DND-41 (cell line): ENCODE measurements around the gene PROSER2.
"Not testable (repeated sequence)": the region's sequence is repeated elsewhere in the genome, so short reads cannot be mapped to it uniquely, and the experiment has no call there.

Experiments used
- ATAC-seq: fragments of 200-7000 bp; cut with Tn5 transposase; 3 replicates; pipeline ENCODE4 v1.9.1; 2021; ENCODE audit warnings: low read depth; ENCODE audit not compliant: insufficient read depth
- DNase-seq: peaks from one replicate; pipeline ENCODE4 v3.0.0-alpha.2; 2020
- H2AFZ ChIP-seq: 2 replicates; pipeline ENCODE4 v1.6.0; 2012; ENCODE audit warnings: low read depth, low read length
- H3K27ac ChIP-seq: 2 replicates; pipeline ENCODE4 v1.5.1; 2012; ENCODE audit warnings: low read length, inconsistent platforms
- H3K27me3 ChIP-seq: fragments of 200-600 bp; sonication (generic); 2 replicates; pipeline ENCODE4 v1.6.0; 2012; ENCODE audit warnings: low read length, mild to moderate bottlenecking, inconsistent platforms; ENCODE audit not compliant: insufficient read depth, poor library complexity
- H3K36me3 ChIP-seq: 2 replicates; pipeline ENCODE4 v1.5.1; 2012; ENCODE audit warnings: low read length, inconsistent platforms; ENCODE audit not compliant: insufficient read depth
- H3K4me1 ChIP-seq: 2 replicates; pipeline ENCODE4 v1.5.1; 2012; ENCODE audit warnings: mild to moderate bottlenecking, low read length; ENCODE audit not compliant: insufficient read depth
- H3K4me2 ChIP-seq: 2 replicates; pipeline ENCODE4 v1.6.0; 2012; ENCODE audit warnings: mild to moderate bottlenecking, moderate library complexity, low read length, inconsistent platforms; ENCODE audit not compliant: insufficient read depth
- H3K4me3 ChIP-seq, 2 experiments: fragments of 200-600 bp in 1 of 2; shearing (Covaris generic) in 1 of 2; 2 replicates each; pipeline ENCODE4 v1.5.1; 2012 to 2016; ENCODE audit warnings: inconsistent platforms in 2 of 2, low read length in 2 of 2, mild to moderate bottlenecking in 2 of 2, low read depth in 1 of 2, moderate library complexity in 1 of 2
- H3K79me2 ChIP-seq: 2 replicates; pipeline ENCODE4 v1.6.0; 2012; ENCODE audit warnings: low read length, inconsistent platforms; ENCODE audit not compliant: insufficient read depth
- H3K9ac ChIP-seq: 2 replicates; pipeline ENCODE4 v1.6.0; 2012; ENCODE audit warnings: low read depth, mild to moderate bottlenecking, inconsistent platforms, low read length, moderate library complexity
- H3K9me3 ChIP-seq: 2 replicates; pipeline ENCODE4 v1.5.1; 2012; ENCODE audit warnings: low read length, moderate library complexity, mild to moderate bottlenecking, inconsistent platforms; ENCODE audit not compliant: insufficient read depth, severe bottlenecking
- H4K20me1 ChIP-seq: 2 replicates; pipeline ENCODE4 v1.6.0; 2012; ENCODE audit warnings: low read length; ENCODE audit not compliant: insufficient read depth
- EZH2 ChIP-seq: IDR thresholded peaks from 3 replicates; pipeline ENCODE4 v1.6.1; 2012; ENCODE audit warnings: borderline replicate concordance, low read depth, mild to moderate bottlenecking, moderate library complexity, low read length, inconsistent platforms; ENCODE audit not compliant: severe bottlenecking
- TF ChIP-seq, protein P1 (sequence below): IDR thresholded peaks from 2 replicates; pipeline ENCODE4 v1.5.1; 2012; ENCODE audit warnings: borderline replicate concordance, low read length, moderate library complexity, mild to moderate bottlenecking; ENCODE audit not compliant: poor library complexity, severe bottlenecking; ENCODE audit errors: extremely low read depth

Gene PROSER2

DNA sequence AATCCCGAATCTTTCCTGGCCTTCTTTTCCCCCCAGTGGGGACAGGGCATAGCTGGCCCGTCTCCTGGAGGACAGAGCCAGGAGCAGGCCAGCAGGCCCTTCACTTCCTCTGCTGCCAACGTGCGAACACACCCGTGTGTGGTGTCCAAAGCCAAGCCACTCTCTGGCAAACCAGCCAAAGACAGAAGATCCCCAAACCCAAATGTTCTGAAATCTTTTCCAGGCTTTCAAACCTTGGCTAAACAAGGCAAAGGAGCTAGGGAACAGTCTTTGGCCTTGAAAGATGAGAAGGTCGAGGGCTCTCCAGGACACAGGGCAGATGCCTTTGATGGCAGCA, 63.0 kb downstream of the PROSER2 start:
- H3K4me2 ChIP-seq = no peak overlapping the region
- no peak for DNase-seq
- H3K9ac ChIP-seq = no peak overlapping the region
- H4K20me1 ChIP-seq = no peaks in the 10 kb centered on the region
- no peak overlapping the region for H3K27ac ChIP-seq
- no peaks in the 10 kb centered on the region for H3K9me3 ChIP-seq
- no peaks in the 10 kb centered on the region for H3K79me2 ChIP-seq
- H3K4me3 ChIP-seq = no peak overlapping the region
- H3K4me1 ChIP-seq = no peaks in the 10 kb centered on the region
- H2AFZ ChIP-seq = no peak overlapping the region
- H3K27me3 ChIP-seq = no peaks in the 10 kb centered on the region
- no peak for ATAC-seq
- no peak for TF ChIP-seq EZH2
- TF ChIP-seq, protein P1, sequence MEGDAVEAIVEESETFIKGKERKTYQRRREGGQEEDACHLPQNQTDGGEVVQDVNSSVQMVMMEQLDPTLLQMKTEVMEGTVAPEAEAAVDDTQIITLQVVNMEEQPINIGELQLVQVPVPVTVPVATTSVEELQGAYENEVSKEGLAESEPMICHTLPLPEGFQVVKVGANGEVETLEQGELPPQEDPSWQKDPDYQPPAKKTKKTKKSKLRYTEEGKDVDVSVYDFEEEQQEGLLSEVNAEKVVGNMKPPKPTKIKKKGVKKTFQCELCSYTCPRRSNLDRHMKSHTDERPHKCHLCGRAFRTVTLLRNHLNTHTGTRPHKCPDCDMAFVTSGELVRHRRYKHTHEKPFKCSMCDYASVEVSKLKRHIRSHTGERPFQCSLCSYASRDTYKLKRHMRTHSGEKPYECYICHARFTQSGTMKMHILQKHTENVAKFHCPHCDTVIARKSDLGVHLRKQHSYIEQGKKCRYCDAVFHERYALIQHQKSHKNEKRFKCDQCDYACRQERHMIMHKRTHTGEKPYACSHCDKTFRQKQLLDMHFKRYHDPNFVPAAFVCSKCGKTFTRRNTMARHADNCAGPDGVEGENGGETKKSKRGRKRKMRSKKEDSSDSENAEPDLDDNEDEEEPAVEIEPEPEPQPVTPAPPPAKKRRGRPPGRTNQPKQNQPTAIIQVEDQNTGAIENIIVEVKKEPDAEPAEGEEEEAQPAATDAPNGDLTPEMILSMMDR = no peak
- no peaks in the 10 kb centered on the region for H3K36me3 ChIP-seq

DNA sequence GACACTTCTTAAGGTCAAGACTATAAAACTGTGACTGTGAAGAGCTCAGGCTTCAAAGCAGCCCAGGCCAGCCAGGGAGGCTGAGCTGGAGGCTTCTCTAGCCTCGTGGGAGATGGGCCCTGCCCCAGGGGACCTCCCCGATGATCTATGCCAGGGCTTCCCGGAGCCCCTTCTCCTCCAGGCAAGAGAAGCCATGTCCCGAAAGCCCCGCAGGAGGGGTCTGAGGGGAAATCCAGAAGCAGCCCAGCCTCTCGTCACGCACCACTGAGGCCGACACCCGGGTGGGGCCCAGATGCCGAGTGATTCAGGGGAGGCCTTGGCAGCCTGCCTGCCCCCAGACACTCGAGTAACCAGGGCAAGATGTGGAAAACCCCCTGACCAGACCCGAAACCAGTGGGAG, 63.7 kb downstream of the PROSER2 start:
- no peak overlapping the region for H3K4me2 ChIP-seq
- no peak for DNase-seq

DNA sequence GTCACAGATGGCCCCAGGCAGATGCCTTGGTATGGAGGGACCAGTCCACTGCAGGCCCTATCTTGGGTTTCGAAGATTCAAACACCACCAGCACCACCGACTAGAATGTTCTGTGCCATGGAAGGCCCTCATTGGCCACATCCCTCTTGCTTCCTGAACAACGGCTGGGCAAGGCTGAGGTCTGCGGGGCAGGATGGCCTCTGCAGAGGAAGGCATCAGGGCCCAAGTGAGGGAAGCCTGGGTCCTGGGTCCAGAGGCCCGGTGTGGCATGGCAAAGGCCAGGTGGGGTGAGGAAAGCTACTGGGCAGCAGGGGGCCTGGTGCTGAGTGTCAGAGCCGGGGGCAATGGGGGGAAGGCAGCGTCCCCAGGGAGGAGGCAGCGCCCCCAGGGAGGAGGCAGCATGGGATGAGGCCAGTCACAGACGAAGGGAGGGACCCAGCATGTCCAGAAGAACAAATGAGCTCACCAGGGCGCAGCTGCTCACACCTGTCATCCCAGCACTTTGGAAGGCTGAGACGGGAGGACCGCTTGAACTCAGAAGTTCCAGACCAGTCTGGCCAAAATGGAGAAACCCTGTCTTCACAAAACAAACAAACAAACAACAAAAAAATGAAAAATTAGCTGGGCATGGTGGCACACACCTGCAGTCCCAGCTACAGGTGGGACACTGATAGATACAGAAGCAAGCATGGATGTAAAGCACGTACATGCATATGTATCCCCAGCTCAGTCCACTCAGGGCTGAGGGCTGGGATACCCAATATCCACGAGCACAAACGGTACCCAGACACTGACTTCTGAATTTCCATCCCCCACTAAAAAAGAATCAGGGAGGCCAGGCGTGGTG, 64.4 kb downstream of the PROSER2 start:
- Histone ChIP-seq H3K4me1 (no peaks in the 10 kb centered on the region), H3K4me3 (no peak overlapping the region), H3K27me3 (no peaks in the 10 kb centered on the region), H4K20me1 (no peaks in the 10 kb centered on the region), H2AFZ (no peak overlapping the region), H3K9ac (no peak overlapping the region), H3K27ac (no peak overlapping the region), H3K79me2 (no peaks in the 10 kb centered on the region), H3K36me3 (no peaks in the 10 kb centered on the region), H3K4me2 (no peak overlapping the region), H3K9me3 (no peaks in the 10 kb centered on the region)
- no peak for DNase-seq
- no peak for ATAC-seq
- TF ChIP-seq, protein P1 = no peak
- TF ChIP-seq EZH2 = no peak

More for the DNA sequence above, 63.7 kb downstream of the PROSER2 start:
- Histone ChIP-seq H3K4me3 (no peak overlapping the region), H4K20me1 (no peaks in the 10 kb centered on the region), H3K36me3 (no peaks in the 10 kb centered on the region), H3K27ac (no peak overlapping the region), H3K4me1 (no peaks in the 10 kb centered on the region), H3K9ac (no peak overlapping the region), H3K79me2 (no peaks in the 10 kb centered on the region), H3K27me3 (no peaks in the 10 kb centered on the region), H2AFZ (no peak overlapping the region), H3K9me3 (no peaks in the 10 kb centered on the region)
- TF ChIP-seq EZH2 = no peak
- TF ChIP-seq, protein P1 = no peak
- no peak for ATAC-seq

DNA sequence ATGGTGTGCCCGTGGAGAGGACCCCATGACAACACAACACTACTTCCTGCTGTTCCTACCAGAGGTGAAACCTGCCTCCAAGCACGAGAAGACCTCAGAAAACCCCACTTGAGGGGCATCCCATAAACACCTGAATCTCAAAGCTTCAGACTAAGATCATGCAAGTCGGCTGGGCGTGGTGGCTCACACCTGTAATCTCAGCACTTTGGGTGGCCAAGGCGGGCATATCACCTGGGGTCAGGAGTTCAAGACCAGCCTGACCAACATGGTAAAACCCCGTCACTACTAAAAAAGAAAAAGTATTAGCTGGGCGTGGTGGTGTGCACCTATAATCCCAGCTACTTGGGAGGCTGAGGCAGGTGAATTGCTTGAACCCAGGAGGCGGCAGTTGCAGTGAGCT, 66.1 kb downstream of the PROSER2 start:
- H2AFZ ChIP-seq, H3K4me1 ChIP-seq, DNase-seq, ATAC-seq, H3K27me3 ChIP-seq, H3K4me3 ChIP-seq, H3K79me2 ChIP-seq, H3K36me3 ChIP-seq, H3K9ac ChIP-seq, H3K4me2 ChIP-seq, H3K9me3 ChIP-seq, H3K27ac ChIP-seq, H4K20me1 ChIP-seq: not testable (repeated sequence)
